Measurements from ENCODE around the gene IL36B. TPM values are rescaled to one million over a fixed set of nuclear protein-coding genes. Genes with fewer than 3 reads are reported as not detected.
"Not testable (repeated sequence)": the region's sequence is repeated elsewhere in the genome, so short reads cannot be mapped to it uniquely, and the experiment has no call there.

Gene IL36B
- not detected for polyA plus RNA-seq (ENCODE audit: insufficient read depth in 1 of 5, insufficient read length in 5 of 5, low replicate concordance in 1 of 5)
- long read RNA-seq, donor 1, result 0 reads
- long read RNA-seq, donor 2, result 0 reads
- long read RNA-seq, donor 3, result 0 reads
- long read RNA-seq, donor 4, result 0 reads
- long read RNA-seq, donor 5, result 0 reads
- long read RNA-seq, donor 6, result 0 reads
- long read RNA-seq, donor 7, result 0 reads
- long read RNA-seq, donor 8, result 0 reads

- no peak for DNase-seq
These were observed at the start of gene IL36B for GRCh38 chr2:113052396-113052917. Gene IL36B, minus strand, starts transcription at chr2:113052867.

GRCh38 chr2:113102133-113102532, 49.5 kb upstream of the IL36B start:
- DNase-seq, result no peak

GRCh38 chr2:113098532-113098931, 45.9 kb upstream of the IL36B start:
- DNase-seq, result no peak

- no peak for DNase-seq
These were observed 45.4 kb upstream of the IL36B start for GRCh38 chr2:113098041-113098440.

GRCh38 chr2:113096842-113097618, 44.4 kb upstream of the IL36B start:
- not testable (repeated sequence) for DNase-seq

- not testable (repeated sequence) for DNase-seq
These were observed 43.6 kb upstream of the IL36B start for GRCh38 chr2:113096306-113096705.

GRCh38 chr2:113093613-113093977, 40.9 kb upstream of the IL36B start:
- DNase-seq, result no peak

- DNase-seq, result no peak
These were observed 40.4 kb upstream of the IL36B start for GRCh38 chr2:113092864-113093612.

- no peak for DNase-seq
These were observed 38.7 kb upstream of the IL36B start for GRCh38 chr2:113091231-113091896.

GRCh38 chr2:113089916-113090315, 37.2 kb upstream of the IL36B start:
- no peak for DNase-seq

- no peak for DNase-seq
These were observed 35.7 kb upstream of the IL36B start for GRCh38 chr2:113088213-113088992.

- no peak for DNase-seq
These were observed 32.9 kb upstream of the IL36B start for GRCh38 chr2:113085542-113085941.

- DNase-seq, result no peak
These were observed 31.8 kb upstream of the IL36B start for GRCh38 chr2:113084249-113085000.

GRCh38 chr2:113083296-113083695, 30.6 kb upstream of the IL36B start:
- DNase-seq, result no peak

- DNase-seq, result no peak
These were observed 29.0 kb upstream of the IL36B start for GRCh38 chr2:113081488-113082210.

- no peak for DNase-seq
These were observed 27.5 kb upstream of the IL36B start for GRCh38 chr2:113080134-113080533.

- DNase-seq, result no peak
These were observed 26.5 kb upstream of the IL36B start for GRCh38 chr2:113079131-113079530.

- DNase-seq, result peak in 1 of 2 donors; percentile 40
These were observed 25.7 kb upstream of the IL36B start for GRCh38 chr2:113078350-113078839.

GRCh38 chr2:113077921-113078320, 25.3 kb upstream of the IL36B start:
- no peak for DNase-seq

All from right lung (tissue), 10 donors.